ENCODE results near the gene ADAMTSL1.

- TF ChIP-seq CTCF (IDR thresholded peaks at IDR 0.05; ENCODE audit: control extremely low read depth in 1 of 3, insufficient read depth in 1 of 3, low read depth in 1 of 3, low read length in 3 of 3) (no peak), KDM5A (IDR thresholded peaks at IDR 0.05; ENCODE audit: low read length) (no peak), TCF12 (IDR thresholded peaks at IDR 0.05; ENCODE audit: low read depth, low read length) (no peak), TBP (IDR thresholded peaks at IDR 0.05; ENCODE audit: low read depth, low read length) (no peak), SIRT6 (IDR thresholded peaks at IDR 0.05; ENCODE audit: low read length) (no peak), RAD21 (IDR thresholded peaks at IDR 0.05 in 1 of 2, conservative IDR thresholded peaks at IDR 0.05 in 1 of 2; ENCODE audit: low read depth in 2 of 2, low read length in 2 of 2) (no peak)
Measured at GRCh38 chr9:18935541-18935940, 461.6 kb downstream of the ADAMTSL1 start.

Measured in H1 (cell line).